Subcutaneous abdominal adipose tissue (tissue), 5 donors: Measurements from ENCODE around the gene PSMD11.
"Not testable (repeated sequence)": the region's sequence is repeated elsewhere in the genome, so short reads cannot be mapped to it uniquely, and the experiment has no call there.

Experiments used
- H3K27ac ChIP-seq: one replicate; pipeline ENCODE4 v1.7.0; 2013; ENCODE audit warnings: low read depth, mild to moderate bottlenecking, inconsistent platforms, low read length, moderate library complexity
- H3K27me3 ChIP-seq, 5 donors: one replicate each; pipeline ENCODE4 v1.7.0; 2013; ENCODE audit warnings: low read length in 5 of 5, inconsistent platforms in 1 of 5; ENCODE audit not compliant: control insufficient read depth in 5 of 5, insufficient read depth in 4 of 5
- H3K36me3 ChIP-seq, 5 donors: one replicate each; pipeline ENCODE4 v1.7.0; 2013; ENCODE audit warnings: low read length in 5 of 5; ENCODE audit not compliant: control insufficient read depth in 5 of 5, insufficient read depth in 5 of 5
- H3K4me1 ChIP-seq, 5 donors: one replicate each; pipeline ENCODE4 v1.7.0; 2013; ENCODE audit warnings: low read length in 5 of 5, mild to moderate bottlenecking in 3 of 5, moderate library complexity in 1 of 5; ENCODE audit not compliant: control insufficient read depth in 5 of 5, insufficient read depth in 5 of 5
- H3K4me3 ChIP-seq, 5 donors: one replicate each; pipeline ENCODE4 v1.7.0; 2013; ENCODE audit warnings: low read length in 5 of 5, low read depth in 1 of 5
- H3K9ac ChIP-seq, 5 donors: one replicate each; pipeline ENCODE4 v1.7.0; 2013; ENCODE audit warnings: low read length in 5 of 5, mild to moderate bottlenecking in 4 of 5, moderate library complexity in 3 of 5
- H3K9me3 ChIP-seq, 5 donors: one replicate each; pipeline ENCODE4 v1.7.0; 2013; ENCODE audit warnings: low read length in 5 of 5; ENCODE audit not compliant: control insufficient read depth in 5 of 5
- donor health status: healthy.
- donor health status: healthy.
- donor health status: healthy.
- donor health status: healthy.
- donor health status: healthy.

Gene PSMD11

GRCh38 chr17:32444301-32445073 is at the start of gene PSMD11:
PSMD11 (plus strand) TSS chr17:32444510; CDS start chr17:32444524, 14 bp downstream.
- H3K36me3 ChIP-seq, result peaks cover 8 to 22% (median 11%) of the 10 kb centered on the region in 5 donors
- H3K4me1 ChIP-seq, result peaks cover 5 to 26% (median 21%) of the 10 kb centered on the region in 5 donors
- peak within 1 kb of the TSS; percentile 92 to 99 (median 94) for H3K4me3 ChIP-seq

GRCh38 chr17:32396343-32396742 is 48.0 kb upstream of the PSMD11 start:
- no peaks in the 10 kb centered on the region for H3K36me3 ChIP-seq
- no peaks in the 10 kb centered on the region for H3K27me3 ChIP-seq
- H3K9ac ChIP-seq, result no peak overlapping the region
- no peaks in the 10 kb centered on the region for H3K4me1 ChIP-seq
- H3K9me3 ChIP-seq, result no peaks in the 10 kb centered on the region
- no peak overlapping the region for H3K4me3 ChIP-seq
- no peak overlapping the region for H3K27ac ChIP-seq

More at GRCh38 chr17:32444301-32445073, at the start of gene PSMD11:
- Histone ChIP-seq H3K9me3 (no peaks in the 10 kb centered on the region), H3K27ac (peak within 1 kb of the TSS; percentile 95), H3K9ac (peak within 1 kb of the TSS; percentile 91 to 99 (median 99)), H3K27me3 (no peaks in the 10 kb centered on the region)

GRCh38 chr17:32398946-32399345 is 45.4 kb upstream of the PSMD11 start:
- Histone ChIP-seq H3K4me3 (no peak overlapping the region), H3K27ac (no peak overlapping the region), H3K27me3 (no peaks in the 10 kb centered on the region), H3K9ac (no peak overlapping the region), H3K4me1 (no peaks in the 10 kb centered on the region), H3K36me3 (no peaks in the 10 kb centered on the region), H3K9me3 (no peaks in the 10 kb centered on the region)

- H3K9ac ChIP-seq, H3K27ac ChIP-seq, H3K4me3 ChIP-seq, H3K27me3 ChIP-seq, H3K4me1 ChIP-seq, H3K9me3 ChIP-seq: not testable (repeated sequence)
- peaks cover 8 to 20% (median 13%) of the 10 kb centered on the region in 5 donors for H3K36me3 ChIP-seq
Measured at GRCh38 chr17:32410085-32410484, 34.2 kb upstream of the PSMD11 start.

GRCh38 chr17:32426894-32427293 is 17.4 kb upstream of the PSMD11 start:
- Histone ChIP-seq H3K9ac (no peak overlapping the region), H3K4me1 (no peaks in the 10 kb centered on the region), H3K9me3 (peaks cover 0 to 6% (median 3%) of the 10 kb centered on the region in 5 donors), H3K27me3 (no peaks in the 10 kb centered on the region), H3K27ac (no peak overlapping the region), H3K4me3 (no peak overlapping the region), H3K36me3 (peaks cover 0 to 5% (median 0%) of the 10 kb centered on the region in 5 donors)

- H3K4me1 ChIP-seq, result no peaks in the 10 kb centered on the region
- H3K27me3 ChIP-seq, result no peaks in the 10 kb centered on the region
- peaks cover 0 to 6% (median 3%) of the 10 kb centered on the region in 5 donors for H3K9me3 ChIP-seq
- H3K4me3 ChIP-seq, result no peak overlapping the region
- no peak overlapping the region for H3K27ac ChIP-seq
- H3K36me3 ChIP-seq, result peaks cover 0 to 5% (median 0%) of the 10 kb centered on the region in 5 donors
- no peak overlapping the region for H3K9ac ChIP-seq
Measured at GRCh38 chr17:32429598-32429997, 14.7 kb upstream of the PSMD11 start.

GRCh38 chr17:32440722-32441121 is 3.6 kb upstream of the PSMD11 start:
- Histone ChIP-seq H3K36me3 (no peaks in the 10 kb centered on the region), H3K9ac (no peak overlapping the region), H3K4me3 (no peak overlapping the region), H3K27ac (no peak overlapping the region), H3K4me1 (peaks cover 3 to 15% (median 13%) of the 10 kb centered on the region in 5 donors), H3K9me3 (no peaks in the 10 kb centered on the region), H3K27me3 (no peaks in the 10 kb centered on the region)

GRCh38 chr17:32441886-32442285 is 2.4 kb upstream of the PSMD11 start:
- peaks cover 5 to 25% (median 21%) of the 10 kb centered on the region in 5 donors for H3K4me1 ChIP-seq
- no peaks in the 10 kb centered on the region for H3K27me3 ChIP-seq
- no peaks in the 10 kb centered on the region for H3K9me3 ChIP-seq
- H3K36me3 ChIP-seq, result peaks cover 0 to 1% (median under 1%) of the 10 kb centered on the region in 5 donors
- H3K4me3 ChIP-seq, result no peak overlapping the region
- H3K9ac ChIP-seq, result no peak overlapping the region
- no peak overlapping the region for H3K27ac ChIP-seq

- Histone ChIP-seq H3K36me3 (peaks cover 5 to 17% (median 7%) of the 10 kb centered on the region in 5 donors), H3K9me3 (no peaks in the 10 kb centered on the region), H3K4me1 (peaks cover 5 to 26% (median 21%) of the 10 kb centered on the region in 5 donors), H3K27ac (peak overlapping the region; percentile 95), H3K4me3 (peak overlapping the region; percentile 88 to 99 (median 94)), H3K27me3 (no peaks in the 10 kb centered on the region), H3K9ac (peak overlapping the region; percentile 8 to 99 (median 98))
Measured at GRCh38 chr17:32443827-32444300, 446 bp upstream of the PSMD11 start.

- Histone ChIP-seq H3K36me3 (peaks cover 12 to 27% (median 15%) of the 10 kb centered on the region in 5 donors), H3K27me3 (no peaks in the 10 kb centered on the region), H3K27ac (peak overlapping the region; percentile 95), H3K4me1 (peaks cover 5 to 26% (median 21%) of the 10 kb centered on the region in 5 donors), H3K4me3 (peak overlapping the region; percentile 92 to 99 (median 94)), H3K9ac (peak overlapping the region; percentile 91 to 99 (median 99)), H3K9me3 (no peaks in the 10 kb centered on the region)
Measured at GRCh38 chr17:32445074-32445415, 735 bp downstream of the PSMD11 start.
